Pancreas (tissue), 10 donors: ENCODE results near the gene FOXO3B. TPM values are rescaled to one million over a fixed set of nuclear protein-coding genes. Genes with fewer than 3 reads are reported as not detected.
"Not testable (repeated sequence)": the region's sequence is repeated elsewhere in the genome, so short reads cannot be mapped to it uniquely, and the experiment has no call there.

ENCODE experiments used
- ATAC-seq, 4 donors: fragments of 200-7000 bp; cut with Tn5 transposase; one replicate each; pipeline versions ENCODE4 v1.8.0 to v1.9.1; 2020; ENCODE audit warnings: mild to moderate bottlenecking in 4 of 4, moderate library complexity in 4 of 4
- DNase-seq, 6 donors: peaks; one replicate each; pipeline ENCODE4 v3.0.0-alpha.2; 2020
- FAIRE-seq: peaks from 2 replicates; lab custom pipeline; 2012; peaks lifted over from hg19 to GRCh38; lab: Jason Lieb, UNC
- H3K27ac ChIP-seq, 4 donors: fragments of 200-600 bp; sonication (generic); 1 replicate in 3 of 4; 2 replicates in 1 of 4; pipeline versions ENCODE4 v1.5.0 to v1.8.0; 2020
- H3K27me3 ChIP-seq, 4 donors: fragments of 200-600 bp; one replicate each; pipeline ENCODE4 v1.8.0; 2021
- H3K36me3 ChIP-seq, 3 donors: fragments of 200-600 bp; sonication (generic) in 1 of 3; one replicate each; pipeline versions ENCODE4 v1.5.0 to v1.8.0; 2020 to 2021
- H3K4me1 ChIP-seq, 3 donors: fragments of 200-600 bp; one replicate each; pipeline ENCODE4 v1.8.0; 2021
- H3K4me3 ChIP-seq, 4 donors: fragments of 200-600 bp; sonication (generic) in 2 of 4; one replicate each; pipeline versions ENCODE4 v1.5.0 to v1.8.0; 2020 to 2021
- H3K9me3 ChIP-seq, 4 donors: fragments of 200-600 bp; one replicate each; pipeline ENCODE4 v1.8.0; 2021
- WGBS, 2 donors: extraction: QIAGEN DNeasy Blood & Tissue Kit; methylation state at CpG; one replicate each; pipeline ENCODE4 v1.1.7; 2013; 5-methylcytosine and 5-hydroxymethylcytosine counted together
- intact Hi-C, 3 donors: fragments of 100-400 bp; cut with DNase I; formaldehyde crosslinking; loops; one replicate each; pipeline versions ENCODE4 v1.11.1 to v1.14.2; 2022
- polyA plus RNA-seq, 2 donors: library from polyadenylated mRNA; stranded (reverse); fragments of 200-250 nt; gene quantifications; one replicate each; pipeline ENCODE4 v1.2.3, GENCODE V29; 2013
- total RNA-seq, 6 donors: library from RNA; stranded (reverse); fragmentation: NEBNext Ultra II Directional in 4 of 6; extraction: Animal tissue kit (Norgen Biotek cat#: 25700) in 4 of 6; gene quantifications; one replicate each; pipeline versions ENCODE4 v1.2.1 to v1.2.4, GENCODE V29; 2021 to 2023
- donor health status: healthy with polysubstance abuse.
- donor health status: DM: no; HTN: no; CAD: no; lungs with moderate emphysema.
- donor health status: DM: no; HTN: no; CAD: no.
- donor health status: control.
- donor health status: control.
- donor health status: Bipolar disorder and iron deficiency.
- donor health status: DM: yes; HTN: yes; CAD: no.
- donor health status: DM: no; HTN: no; CAD: no.
- donor health status: DM: no; HTN: no; CAD: no.
- donor health status: DM: yes; HTN: yes; CAD: no.

The FOXO3B gene
- total and polyA plus RNA-seq, 8 donors: 0.47 to 2.0 (median 1.1) TPM

DNA sequence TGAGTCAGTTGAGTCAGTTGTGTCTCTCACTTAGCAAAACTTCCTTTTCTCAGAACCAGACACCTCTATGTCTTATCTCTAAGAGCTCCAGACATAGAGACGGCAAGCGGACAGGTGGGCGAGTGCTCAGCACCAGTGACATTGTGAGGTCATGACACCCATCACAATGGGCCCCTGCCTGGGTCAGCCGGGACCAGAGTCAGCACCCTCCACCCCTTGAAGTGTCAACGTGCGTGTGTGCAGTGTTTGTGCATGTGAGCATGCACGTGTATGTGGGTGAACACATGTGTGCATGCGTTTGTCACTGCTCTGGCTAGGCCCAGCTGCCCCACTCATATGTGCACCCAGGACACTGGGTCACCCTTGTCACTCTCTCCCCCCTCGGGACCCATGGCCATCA is 37.8 kb downstream of the FOXO3B start, which contains the start of gene TBC1D28:
TSS of gene TBC1D28 (minus strand) at position 101 of the 400 bp plus-strand sequence. CDS start 3,039 bp downstream, outside the sequence.
- 81 to 91% methylated on average over 9 of the region's 9 CpGs for WGBS, 2 donors
- H3K4me1 ChIP-seq, H3K27ac ChIP-seq, H3K27me3 ChIP-seq, H3K9me3 ChIP-seq, DNase-seq, ATAC-seq, H3K36me3 ChIP-seq, FAIRE-seq, intact Hi-C loops, H3K4me3 ChIP-seq: not testable (repeated sequence)

DNA sequence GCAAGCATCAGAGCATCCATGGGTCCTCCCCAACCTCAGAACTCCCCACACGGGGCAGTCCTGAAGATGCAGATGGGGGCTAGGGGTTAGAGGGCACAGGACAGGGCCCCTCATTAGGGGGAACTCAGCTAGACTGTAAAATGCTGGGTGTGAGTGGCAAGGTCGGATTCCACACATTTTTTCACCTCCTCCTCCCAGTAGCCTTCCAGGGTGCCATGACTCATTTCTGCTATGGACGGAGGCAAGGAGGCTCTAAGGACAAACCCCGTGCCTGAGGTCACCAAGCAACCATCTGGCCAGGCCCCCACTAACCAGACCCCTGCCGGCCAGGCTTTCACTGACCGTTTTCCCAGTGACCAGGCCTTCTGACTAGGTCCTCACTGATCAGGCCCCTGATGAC is 39.0 kb downstream of the FOXO3B start:
- H3K36me3 ChIP-seq, FAIRE-seq, H3K4me3 ChIP-seq, H3K27me3 ChIP-seq, H3K9me3 ChIP-seq, DNase-seq, ATAC-seq, H3K4me1 ChIP-seq, H3K27ac ChIP-seq, intact Hi-C loops: not testable (repeated sequence)
- WGBS, 2 donors: 64 to 70% methylated on average over 4 to 5 of the region's 6 CpGs

DNA sequence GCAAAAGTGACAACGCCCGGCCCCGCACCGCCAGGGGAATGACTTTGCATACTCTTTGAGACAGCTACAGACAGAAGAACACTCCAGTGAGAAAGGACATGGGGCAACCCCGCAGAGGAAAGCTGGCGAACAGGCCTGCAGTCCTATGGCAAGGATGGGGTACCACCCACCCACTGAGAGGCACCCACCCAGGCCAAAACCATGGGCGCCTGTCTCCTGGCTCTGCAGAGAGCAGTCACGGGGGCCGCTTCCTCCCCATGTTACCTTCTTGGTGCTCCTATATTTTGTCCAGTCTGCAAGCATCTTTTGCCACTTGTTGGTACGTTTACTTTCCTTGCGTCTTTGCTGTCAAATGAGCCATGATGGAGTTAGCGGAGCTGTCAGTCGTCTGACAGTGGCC is 43.8 kb downstream of the FOXO3B start:
- H3K9me3 ChIP-seq, H3K4me3 ChIP-seq, H3K4me1 ChIP-seq, H3K36me3 ChIP-seq, DNase-seq, H3K27me3 ChIP-seq, ATAC-seq, FAIRE-seq, intact Hi-C loops, H3K27ac ChIP-seq: not testable (repeated sequence)
- 87 to 89% methylated on average over 13 of the region's 13 CpGs for WGBS, 2 donors

DNA sequence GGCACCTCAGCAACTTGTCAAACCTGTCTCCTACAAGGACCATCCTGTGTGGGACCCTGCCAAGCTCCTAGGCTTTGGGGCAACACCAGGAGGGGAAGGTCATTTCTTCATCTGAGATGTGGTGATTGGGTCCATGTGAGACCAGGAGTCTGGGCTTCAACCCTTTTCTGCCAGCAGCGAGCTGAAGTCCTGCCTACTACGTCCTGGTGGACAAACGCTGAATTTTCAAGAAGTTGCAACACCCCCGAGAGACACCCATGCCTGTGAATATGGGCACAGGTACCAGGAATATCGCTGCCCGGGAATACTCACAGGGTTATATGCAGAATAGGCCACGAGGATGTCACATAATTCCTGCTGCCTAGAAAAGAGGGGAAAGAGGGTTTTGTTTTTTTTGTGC is 45.9 kb downstream of the FOXO3B start:
- H3K9me3 ChIP-seq, DNase-seq, ATAC-seq, H3K4me1 ChIP-seq, H3K27me3 ChIP-seq, H3K4me3 ChIP-seq, FAIRE-seq, H3K36me3 ChIP-seq, H3K27ac ChIP-seq, intact Hi-C loops: not testable (repeated sequence)
- 56 to 58% methylated on average over 7 of the region's 7 CpGs for WGBS, 2 donors

DNA sequence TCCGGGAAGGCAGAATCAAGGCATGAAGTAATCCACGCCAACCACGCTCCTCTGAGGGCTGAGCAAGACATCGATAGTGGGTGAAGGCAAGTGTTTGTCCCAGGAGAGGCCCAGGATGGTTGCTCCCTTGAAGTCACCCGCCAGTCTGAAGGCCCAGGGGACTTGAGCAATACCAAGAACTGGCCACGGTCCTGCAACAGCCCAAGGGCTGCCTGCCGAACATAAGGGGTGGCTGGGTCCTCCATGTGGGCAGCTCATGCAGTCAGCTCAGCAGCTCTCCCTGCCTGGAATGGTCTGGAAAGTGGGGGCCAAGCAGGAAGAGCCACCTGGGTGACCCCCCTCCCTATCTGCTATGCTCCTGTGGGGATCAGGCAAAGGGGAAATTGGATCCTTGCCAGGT is 46.3 kb downstream of the FOXO3B start:
- not testable (repeated sequence) for H3K27me3 ChIP-seq

GRCh38 chr17:18634550-18635263 is 47.4 kb downstream of the FOXO3B start:
- not testable (repeated sequence) for H3K27me3 ChIP-seq
- peak in 2 of 4 donors; percentile 19 to 38 for ATAC-seq

More for the DNA sequence above, 46.3 kb downstream of the FOXO3B start:
- H3K4me3 ChIP-seq, FAIRE-seq, H3K36me3 ChIP-seq, DNase-seq, H3K27ac ChIP-seq, H3K9me3 ChIP-seq, intact Hi-C loops, H3K4me1 ChIP-seq: not testable (repeated sequence)
- 81% methylated on average over 3 to 7 of the region's 7 CpGs for WGBS, 2 donors
- peak in 1 of 4 donors; percentile 20 for ATAC-seq

More at GRCh38 chr17:18634550-18635263, 47.4 kb downstream of the FOXO3B start:
- H3K36me3 ChIP-seq, intact Hi-C loops, H3K9me3 ChIP-seq, H3K4me1 ChIP-seq, H3K27ac ChIP-seq, FAIRE-seq: not testable (repeated sequence)
- peak overlapping the region in 1 of 4 donors; percentile 7 for H3K4me3 ChIP-seq
- peak in 1 of 6 donors; percentile 73 for DNase-seq
- WGBS, 2 donors: 10 to 14% methylated on average over 36 to 56 of the region's 56 CpGs

Other genes starting within 250 kb of the FOXO3B start
- under 1 TPM in 3 of 6 donors, not detected in 3; 0.06 to 0.22 (median 0.17) TPM for gene LGALS9C, start 205.5 kb downstream of the FOXO3B start, total RNA-seq
- gene LGALS9C, start 205.5 kb downstream of the FOXO3B start, polyA plus RNA-seq: under 1 TPM in 1 of 2 donors, not detected in 1; 0.05 TPM
- not detected for gene TBC1D28, start 37.9 kb downstream of the FOXO3B start, total RNA-seq
- gene TBC1D28, start 37.9 kb downstream of the FOXO3B start, polyA plus RNA-seq: not detected
- gene FBXW10, start 61.7 kb upstream of the FOXO3B start, total RNA-seq: under 1 TPM in 1 of 6 donors, not detected in 5; 0.05 TPM
- under 1 TPM; 0.11 to 0.23 TPM for gene FBXW10, start 61.7 kb upstream of the FOXO3B start, polyA plus RNA-seq
- gene TVP23B, start 98.9 kb upstream of the FOXO3B start, total RNA-seq: 10 to 100 TPM; 16.8 to 26.3 (median 21.9) TPM
- gene TVP23B, start 98.9 kb upstream of the FOXO3B start, polyA plus RNA-seq: 10 to 100 TPM; 14.4 to 37.5 TPM
- gene PRPSAP2, start 175.8 kb upstream of the FOXO3B start, total RNA-seq: 10 to 100 TPM in 5 of 6 donors, 1 to 10 TPM in 1; 9.5 to 22.3 (median 15.6) TPM
- gene PRPSAP2, start 175.8 kb upstream of the FOXO3B start, polyA plus RNA-seq: 10 to 100 TPM; 10.9 to 20.5 TPM